DND-41 (cell line): ENCODE data around the gene TNFRSF19.

Source experiments
- ATAC-seq: fragments of 200-7000 bp; cut with Tn5 transposase; 3 replicates; pipeline ENCODE4 v1.9.1; 2021; ENCODE audit warnings: low read depth; ENCODE audit not compliant: insufficient read depth
- DNase-seq: peaks from one replicate; pipeline ENCODE4 v3.0.0-alpha.2; 2020
- H2AFZ ChIP-seq: 2 replicates; pipeline ENCODE4 v1.6.0; 2012; ENCODE audit warnings: low read depth, low read length
- H3K27ac ChIP-seq: 2 replicates; pipeline ENCODE4 v1.5.1; 2012; ENCODE audit warnings: low read length, inconsistent platforms
- H3K27me3 ChIP-seq: fragments of 200-600 bp; sonication (generic); 2 replicates; pipeline ENCODE4 v1.6.0; 2012; ENCODE audit warnings: low read length, mild to moderate bottlenecking, inconsistent platforms; ENCODE audit not compliant: insufficient read depth, poor library complexity
- H3K36me3 ChIP-seq: 2 replicates; pipeline ENCODE4 v1.5.1; 2012; ENCODE audit warnings: low read length, inconsistent platforms; ENCODE audit not compliant: insufficient read depth
- H3K4me1 ChIP-seq: 2 replicates; pipeline ENCODE4 v1.5.1; 2012; ENCODE audit warnings: mild to moderate bottlenecking, low read length; ENCODE audit not compliant: insufficient read depth
- H3K4me2 ChIP-seq: 2 replicates; pipeline ENCODE4 v1.6.0; 2012; ENCODE audit warnings: mild to moderate bottlenecking, moderate library complexity, low read length, inconsistent platforms; ENCODE audit not compliant: insufficient read depth
- H3K4me3 ChIP-seq, 2 experiments: fragments of 200-600 bp in 1 of 2; shearing (Covaris generic) in 1 of 2; 2 replicates each; pipeline ENCODE4 v1.5.1; 2012 to 2016; ENCODE audit warnings: inconsistent platforms in 2 of 2, low read length in 2 of 2, mild to moderate bottlenecking in 2 of 2, low read depth in 1 of 2, moderate library complexity in 1 of 2
- H3K79me2 ChIP-seq: 2 replicates; pipeline ENCODE4 v1.6.0; 2012; ENCODE audit warnings: low read length, inconsistent platforms; ENCODE audit not compliant: insufficient read depth
- H3K9ac ChIP-seq: 2 replicates; pipeline ENCODE4 v1.6.0; 2012; ENCODE audit warnings: low read depth, mild to moderate bottlenecking, inconsistent platforms, low read length, moderate library complexity
- H3K9me3 ChIP-seq: 2 replicates; pipeline ENCODE4 v1.5.1; 2012; ENCODE audit warnings: low read length, moderate library complexity, mild to moderate bottlenecking, inconsistent platforms; ENCODE audit not compliant: insufficient read depth, severe bottlenecking
- H4K20me1 ChIP-seq: 2 replicates; pipeline ENCODE4 v1.6.0; 2012; ENCODE audit warnings: low read length; ENCODE audit not compliant: insufficient read depth
- CTCF ChIP-seq: IDR thresholded peaks from 2 replicates; pipeline ENCODE4 v1.5.1; 2012; ENCODE audit warnings: borderline replicate concordance, low read length, moderate library complexity, mild to moderate bottlenecking; ENCODE audit not compliant: poor library complexity, severe bottlenecking; ENCODE audit errors: extremely low read depth
- EZH2 ChIP-seq: IDR thresholded peaks from 3 replicates; pipeline ENCODE4 v1.6.1; 2012; ENCODE audit warnings: borderline replicate concordance, low read depth, mild to moderate bottlenecking, moderate library complexity, low read length, inconsistent platforms; ENCODE audit not compliant: severe bottlenecking

The TNFRSF19 gene

DNA sequence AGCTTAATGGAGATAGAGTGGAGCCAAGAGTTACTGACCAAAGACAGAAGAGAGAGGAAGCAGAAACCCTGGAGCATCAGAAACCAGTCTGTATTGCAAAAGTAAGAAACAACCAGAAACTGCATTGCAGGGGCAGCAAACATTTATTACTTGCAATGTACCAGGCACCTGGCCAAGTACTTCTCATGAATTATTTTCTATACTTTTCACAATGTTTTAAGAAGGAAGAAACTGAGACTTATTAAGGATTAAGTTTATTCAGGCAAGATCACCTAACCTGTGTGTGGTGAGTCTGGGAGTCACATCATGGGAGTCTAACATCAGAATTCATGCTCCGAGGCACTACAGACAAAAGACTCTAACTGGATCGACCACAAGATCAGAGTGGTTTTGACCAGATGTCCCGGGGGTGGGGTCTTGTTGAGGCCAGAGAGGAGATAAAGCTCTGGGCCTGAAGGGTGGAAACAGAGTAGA, 47.4 kb downstream of the TNFRSF19 start:
- H3K4me1 ChIP-seq, result no peaks in the 10 kb centered on the region
- no peaks in the 10 kb centered on the region for H3K79me2 ChIP-seq
- no peak for DNase-seq
- H3K27ac ChIP-seq, result no peak overlapping the region
- no peak overlapping the region for H2AFZ ChIP-seq
- TF ChIP-seq EZH2 (no peak), CTCF (no peak)
- H3K9me3 ChIP-seq, result no peaks in the 10 kb centered on the region
- H3K27me3 ChIP-seq, result peaks cover 2% of the 10 kb centered on the region
- H3K36me3 ChIP-seq, result no peaks in the 10 kb centered on the region
- no peak for ATAC-seq
- 0 out of 2 replicates have a peak, but pooled peaks cover 5% of the 10 kb centered on the region for H4K20me1 ChIP-seq
- H3K9ac ChIP-seq, result no peak overlapping the region
- no peak overlapping the region for H3K4me3 ChIP-seq
- no peak overlapping the region for H3K4me2 ChIP-seq

GRCh38 chr13:23618341-23618740, 48.1 kb downstream of the TNFRSF19 start:
- ATAC-seq (no peak), DNase-seq (no peak)
- Histone ChIP-seq H3K4me2 (no peak overlapping the region), H3K27ac (no peak overlapping the region), H3K79me2 (no peaks in the 10 kb centered on the region), H3K36me3 (no peaks in the 10 kb centered on the region), H3K9me3 (no peaks in the 10 kb centered on the region), H3K4me1 (no peaks in the 10 kb centered on the region), H2AFZ (no peak overlapping the region), H3K9ac (no peak overlapping the region), H3K27me3 (no peaks in the 10 kb centered on the region), H3K4me3 (no peak overlapping the region), H4K20me1 (0 out of 2 replicates have a peak, but pooled peaks cover 5% of the 10 kb centered on the region)
- no peak for TF ChIP-seq CTCF
- TF ChIP-seq EZH2, result no peak

DNA sequence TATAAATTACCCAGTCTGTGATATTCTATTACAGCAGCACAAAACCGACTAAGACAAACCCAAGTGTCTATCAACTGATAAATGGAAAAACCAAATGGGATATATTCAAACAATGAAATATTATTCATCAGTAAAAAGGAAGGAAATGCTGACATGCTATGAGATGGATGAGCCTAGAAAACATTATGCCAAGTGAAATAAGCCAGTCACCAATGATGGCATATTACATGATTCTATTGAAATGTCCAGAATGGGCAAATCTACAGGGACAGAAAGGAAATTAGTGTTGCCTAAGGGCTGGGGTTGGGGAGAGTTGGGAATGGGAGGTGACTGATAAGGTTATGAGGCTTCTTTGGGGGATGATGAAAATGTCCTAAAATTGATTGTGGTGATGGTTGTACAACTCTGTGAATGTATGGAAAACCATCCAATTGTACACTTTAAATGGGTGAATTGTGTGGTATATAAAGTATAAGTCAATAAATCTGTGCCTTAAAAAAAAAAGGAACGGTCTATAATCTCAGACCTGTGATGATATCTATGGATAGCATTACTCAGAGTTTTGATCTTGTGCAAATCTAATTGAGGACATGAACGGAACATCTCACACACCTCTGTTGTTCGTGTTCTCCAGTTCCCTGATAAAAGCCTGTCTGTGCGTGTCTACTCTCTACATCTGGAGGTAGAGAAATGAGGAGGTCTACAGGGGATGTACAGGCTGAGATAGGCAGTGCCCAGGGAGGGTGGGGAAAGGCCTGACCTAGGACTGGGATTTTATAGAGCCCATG, 49.0 kb downstream of the TNFRSF19 start:
- H2AFZ ChIP-seq, result no peak overlapping the region
- no peaks in the 10 kb centered on the region for H3K27me3 ChIP-seq
- H3K9ac ChIP-seq, result no peak overlapping the region
- ATAC-seq (no peak), DNase-seq (no peak)
- TF ChIP-seq EZH2 (no peak), CTCF (no peak)
- H3K79me2 ChIP-seq, result no peaks in the 10 kb centered on the region
- H4K20me1 ChIP-seq, result 0 out of 2 replicates have a peak, but pooled peaks cover 5% of the 10 kb centered on the region
- H3K4me2 ChIP-seq, result no peak overlapping the region
- no peak overlapping the region for H3K4me3 ChIP-seq
- H3K9me3 ChIP-seq, result no peaks in the 10 kb centered on the region
- no peaks in the 10 kb centered on the region for H3K36me3 ChIP-seq
- H3K4me1 ChIP-seq, result no peaks in the 10 kb centered on the region
- no peak overlapping the region for H3K27ac ChIP-seq
